Neural cell (in vitro differentiated cells): ENCODE results near the gene MAP3K5. TPM values are rescaled to one million over a fixed set of nuclear protein-coding genes. Genes with fewer than 3 reads are reported as not detected.

Experiments used
- H2AFZ ChIP-seq: fragments of 200-600, 300-800 bp; sonication (generic), shearing (Covaris generic); 2 replicates; pipeline ENCODE4 v1.6.0; 2014; ENCODE audit warnings: low read depth, mild to moderate bottlenecking, antibody characterized with exemption, low read length, moderate library complexity
- H3F3A ChIP-seq: fragments of 200-600 bp; shearing (Covaris generic); 2 replicates; pipeline ENCODE4 v1.6.1; 2016; ENCODE audit warnings: mild to moderate bottlenecking, moderate library complexity, mixed read lengths, antibody characterized with exemption, low read length; ENCODE audit not compliant: insufficient read depth, poor library complexity, severe bottlenecking
- H3K27ac ChIP-seq: fragments of 200-600, 300-800 bp; sonication (generic), shearing (Covaris generic); 2 replicates; pipeline ENCODE4 v1.5.1; 2014; ENCODE audit warnings: mild to moderate bottlenecking, low read length, moderate library complexity
- H3K27me3 ChIP-seq: fragments of 300-800, 200-600 bp; sonication (generic), shearing (Covaris generic); 2 replicates; pipeline ENCODE4 v1.6.0; 2014; ENCODE audit warnings: mild to moderate bottlenecking, low read depth, low read length, moderate library complexity; ENCODE audit not compliant: insufficient read depth
- H3K36me3 ChIP-seq: fragments of 300-800, 200-600 bp; sonication (generic), shearing (Covaris generic); 2 replicates; pipeline ENCODE4 v1.5.1; 2014; ENCODE audit warnings: mild to moderate bottlenecking, antibody characterized with exemption, low read length, moderate library complexity; ENCODE audit not compliant: insufficient read depth
- H3K4me2 ChIP-seq: fragments of 300-800, 200-600 bp; sonication (generic), shearing (Covaris generic); 2 replicates; pipeline ENCODE4 v1.6.0; 2014; ENCODE audit warnings: mild to moderate bottlenecking, low read length
- H3K4me3 ChIP-seq: fragments of 300-800, 200-600 bp; sonication (generic), shearing (Covaris generic); 2 replicates; pipeline ENCODE4 v1.5.1; 2014; ENCODE audit warnings: mild to moderate bottlenecking, low read length, moderate library complexity
- H3K79me2 ChIP-seq: fragments of 200-600 bp; shearing (Covaris generic); replicated peaks from 2 replicates; pipeline ENCODE4 v1.6.0; 2014; ENCODE audit warnings: mild to moderate bottlenecking, low read length, moderate library complexity; ENCODE audit not compliant: insufficient read depth
- H3K9ac ChIP-seq: fragments of 300-800, 200-600 bp; sonication (generic), shearing (Covaris generic); 2 replicates; pipeline ENCODE4 v1.6.1; 2016; ENCODE audit warnings: mild to moderate bottlenecking, low read length, mixed read lengths
- H3K9me2 ChIP-seq: fragments of 200-600 bp; shearing (Covaris generic); 2 replicates; pipeline ENCODE4 v1.6.1; 2016; ENCODE audit warnings: mild to moderate bottlenecking, low read length, mixed read lengths; ENCODE audit not compliant: insufficient read depth
- H3K9me3 ChIP-seq: fragments of 200-600, 300-800 bp; sonication (generic), shearing (Covaris generic); 2 replicates; pipeline ENCODE4 v1.6.1; 2016; ENCODE audit warnings: mild to moderate bottlenecking, mixed run types, low read length, moderate library complexity, mixed read lengths
- H4K20me1 ChIP-seq: fragments of 200-600 bp; shearing (Covaris generic); 2 replicates; pipeline ENCODE4 v1.6.1; 2016; ENCODE audit warnings: mild to moderate bottlenecking, mixed run types; ENCODE audit not compliant: insufficient read depth
- CTCF ChIP-seq: fragments of 450-650 bp; IDR thresholded peaks from 2 replicates; pipeline ENCODE4 v1.5.1; 2014; ENCODE audit warnings: antibody characterized with exemption, mild to moderate bottlenecking, moderate library complexity; ENCODE audit not compliant: poor library complexity, severe bottlenecking
- EP300 ChIP-seq: fragments of 450-650 bp; conservative IDR thresholded peaks from 2 replicates; pipeline ENCODE4 v1.6.1; 2014; ENCODE audit warnings: antibody characterized with exemption, mild to moderate bottlenecking, moderate library complexity; ENCODE audit not compliant: poor library complexity, severe bottlenecking
- EZH2 ChIP-seq: fragments of 200-600, 300-800 bp; shearing (Covaris generic), sonication (generic); IDR thresholded peaks from 2 replicates; pipeline ENCODE4 v1.6.1; 2014; ENCODE audit warnings: antibody characterized with exemption, low read length, borderline replicate concordance, mild to moderate bottlenecking; ENCODE audit not compliant: insufficient read depth, poor library complexity, severe bottlenecking
- MXI1 ChIP-seq: fragments of 450-650 bp; conservative IDR thresholded peaks from 2 replicates; pipeline ENCODE4 v1.6.1; 2014; ENCODE audit warnings: antibody characterized with exemption, mild to moderate bottlenecking; ENCODE audit not compliant: poor library complexity, severe bottlenecking
- POLR2AphosphoS5 ChIP-seq: IDR thresholded peaks from 2 replicates; pipeline ENCODE4 v1.6.1; 2012
- RAD21 ChIP-seq: fragments of 450-650 bp; conservative IDR thresholded peaks from 2 replicates; pipeline ENCODE4 v1.6.1; 2014; ENCODE audit warnings: antibody characterized with exemption, mild to moderate bottlenecking, moderate library complexity
- REST ChIP-seq: IDR thresholded peaks from 2 replicates; pipeline ENCODE4 v1.6.1; 2012; ENCODE audit warnings: borderline replicate concordance
- SMC3 ChIP-seq: fragments of 450-650 bp; conservative IDR thresholded peaks from 2 replicates; pipeline ENCODE4 v1.6.1; 2014; ENCODE audit warnings: antibody characterized with exemption, mild to moderate bottlenecking, moderate library complexity; ENCODE audit not compliant: poor library complexity
- TAF1 ChIP-seq: IDR thresholded peaks from 2 replicates; pipeline ENCODE4 v1.6.1; 2012; ENCODE audit warnings: low read depth
- polyA plus RNA-seq: library from polyadenylated mRNA; depleted of rRNA; stranded (reverse); fragments of >200 nt; gene quantifications from 2 replicates; pipeline ENCODE4 v1.2.3, GENCODE V29; 2014

Gene MAP3K5
- polyA plus RNA-seq, 1 donor from 2014 or later: 2.0 TPM

GRCh38 chr6:136529710-136530109 lies 262.6 kb downstream of the MAP3K5 start:
- no peak for TF ChIP-seq RAD21
- TF ChIP-seq REST: no peak
- no peak for TF ChIP-seq EP300
- TF ChIP-seq MXI1: no peak
- TF ChIP-seq SMC3: no peak
- no peak for TF ChIP-seq EZH2
- no peak for TF ChIP-seq CTCF
- TF ChIP-seq POLR2AphosphoS5: no peak
- TF ChIP-seq TAF1: no peak
- Histone ChIP-seq H3K36me3 (no peaks in the 10 kb centered on the region), H4K20me1 (no peaks in the 10 kb centered on the region), H3K4me3 (no peak overlapping the region), H3F3A (no peaks in the 10 kb centered on the region), H3K27me3 (no peaks in the 10 kb centered on the region), H2AFZ (no peak overlapping the region), H3K9me3 (no peaks in the 10 kb centered on the region), H3K79me2 (no peaks in the 10 kb centered on the region), H3K4me2 (no peak overlapping the region), H3K9me2 (no peaks in the 10 kb centered on the region), H3K9ac (no peak overlapping the region), H3K27ac (no peak overlapping the region)

- Histone ChIP-seq H3K79me2 (no peaks in the 10 kb centered on the region), H3K36me3 (no peaks in the 10 kb centered on the region), H3K27me3 (no peaks in the 10 kb centered on the region), H3K9me2 (no peaks in the 10 kb centered on the region), H3K9me3 (no peaks in the 10 kb centered on the region), H3K4me3 (no peak overlapping the region), H3F3A (no peaks in the 10 kb centered on the region), H4K20me1 (no peaks in the 10 kb centered on the region), H3K4me2 (no peak overlapping the region), H3K9ac (no peak overlapping the region), H2AFZ (no peak overlapping the region), H3K27ac (no peak overlapping the region)
- TF ChIP-seq SMC3 (no peak), CTCF (no peak), REST (no peak), EZH2 (no peak), RAD21 (no peak), MXI1 (no peak), POLR2AphosphoS5 (no peak), TAF1 (no peak), EP300 (no peak)
Measured at GRCh38 chr6:136528477-136528876, 263.8 kb downstream of the MAP3K5 start.
